SIG-M5 treated with dmso at 0.1 percent for 504 hours (cell line): Measurements from ENCODE around the gene KLHL15.
"Not testable (repeated sequence)": the region's sequence is repeated elsewhere in the genome, so short reads cannot be mapped to it uniquely, and the experiment has no call there.

Source experiments
- DNase-seq: peaks from one replicate; lab custom pipeline; 2025; ENCODE audit not compliant: unreplicated experiment; lab: John Stamatoyannopoulos, UW

Gene KLHL15, protein sequence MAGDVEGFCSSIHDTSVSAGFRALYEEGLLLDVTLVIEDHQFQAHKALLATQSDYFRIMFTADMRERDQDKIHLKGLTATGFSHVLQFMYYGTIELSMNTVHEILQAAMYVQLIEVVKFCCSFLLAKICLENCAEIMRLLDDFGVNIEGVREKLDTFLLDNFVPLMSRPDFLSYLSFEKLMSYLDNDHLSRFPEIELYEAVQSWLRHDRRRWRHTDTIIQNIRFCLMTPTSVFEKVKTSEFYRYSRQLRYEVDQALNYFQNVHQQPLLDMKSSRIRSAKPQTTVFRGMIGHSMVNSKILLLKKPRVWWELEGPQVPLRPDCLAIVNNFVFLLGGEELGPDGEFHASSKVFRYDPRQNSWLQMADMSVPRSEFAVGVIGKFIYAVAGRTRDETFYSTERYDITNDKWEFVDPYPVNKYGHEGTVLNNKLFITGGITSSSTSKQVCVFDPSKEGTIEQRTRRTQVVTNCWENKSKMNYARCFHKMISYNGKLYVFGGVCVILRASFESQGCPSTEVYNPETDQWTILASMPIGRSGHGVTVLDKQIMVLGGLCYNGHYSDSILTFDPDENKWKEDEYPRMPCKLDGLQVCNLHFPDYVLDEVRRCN

DNA sequence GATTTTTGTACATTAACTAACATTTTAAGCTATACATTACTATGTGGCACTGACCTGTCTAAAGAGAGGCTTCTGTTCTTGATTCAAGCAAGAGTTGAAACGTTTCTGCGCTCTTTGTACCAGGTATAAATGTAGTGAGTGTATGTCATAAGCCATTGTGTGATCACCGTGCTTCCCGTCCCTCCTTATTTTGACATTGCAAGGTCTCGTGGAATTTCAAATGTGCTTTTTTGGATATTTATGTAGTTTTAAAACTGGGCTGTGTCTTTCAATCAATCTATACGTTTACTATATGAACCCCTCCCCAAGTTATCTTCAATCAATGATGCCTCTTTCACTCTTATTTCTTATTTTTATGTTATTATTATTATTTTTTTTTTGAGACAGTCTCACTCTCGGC lies at the start of gene KLHL15:
TSS of gene KLHL15 (minus strand) at position 101 of the 400 bp plus-strand sequence. CDS start 20,493 bp downstream, outside the sequence.
- DNase-seq = no peak

DNA sequence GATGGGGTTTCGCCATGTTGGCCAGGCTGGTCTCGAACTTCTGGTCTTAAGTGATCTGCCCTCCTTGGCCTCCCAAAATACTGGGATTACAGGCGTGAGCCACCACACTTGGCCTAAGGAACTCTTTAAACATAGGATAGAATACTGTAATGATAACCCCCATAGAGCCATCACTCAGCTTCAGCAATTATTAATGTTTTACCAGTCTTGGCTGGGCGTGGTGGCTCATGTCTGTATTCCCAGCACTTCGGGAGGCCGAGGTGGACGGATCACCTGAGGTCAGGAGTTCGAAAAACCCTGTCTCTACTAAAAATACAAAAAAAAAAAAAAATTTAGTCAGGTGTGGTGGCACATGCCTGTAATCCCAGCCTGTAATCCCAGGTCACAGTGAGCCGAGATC lies 42.9 kb upstream of the KLHL15 start:
- no peak for DNase-seq

DNA sequence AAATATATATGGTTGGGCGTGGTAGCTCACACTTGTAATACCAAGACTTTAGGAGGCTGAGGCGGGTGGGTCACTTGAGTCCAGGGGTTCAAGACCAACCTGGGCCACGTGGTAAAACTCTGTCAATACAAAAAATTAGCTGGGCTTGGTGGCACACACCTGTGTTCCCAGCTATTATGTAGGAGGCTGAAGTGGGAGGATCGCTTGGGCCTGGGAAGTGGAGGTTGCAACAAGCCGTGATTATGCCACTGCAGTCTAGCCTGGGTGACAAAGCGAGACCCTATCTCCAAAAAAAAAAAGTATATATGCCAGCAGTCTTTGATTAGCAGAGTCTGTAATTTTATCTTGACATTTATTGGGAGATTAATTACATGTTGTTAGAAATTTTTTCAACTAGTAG lies 36.5 kb upstream of the KLHL15 start:
- DNase-seq = no peak

DNA sequence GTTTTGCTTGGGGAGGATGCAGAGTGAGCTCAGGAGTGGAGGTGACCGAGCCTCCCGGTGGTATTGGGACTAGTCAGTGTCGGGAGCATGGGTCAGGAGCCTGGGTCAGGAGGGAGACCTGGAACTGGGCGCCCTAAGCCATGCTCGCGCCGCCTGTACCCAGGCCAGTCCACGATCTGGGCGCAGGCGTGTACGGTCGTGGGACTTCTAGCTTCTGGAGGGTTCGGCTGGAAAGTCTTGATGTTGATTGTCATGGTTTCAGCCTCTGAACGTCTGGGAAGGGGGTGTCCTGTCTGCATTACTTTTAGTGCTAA lies 28.0 kb upstream of the KLHL15 start:
- no peak for DNase-seq

DNA sequence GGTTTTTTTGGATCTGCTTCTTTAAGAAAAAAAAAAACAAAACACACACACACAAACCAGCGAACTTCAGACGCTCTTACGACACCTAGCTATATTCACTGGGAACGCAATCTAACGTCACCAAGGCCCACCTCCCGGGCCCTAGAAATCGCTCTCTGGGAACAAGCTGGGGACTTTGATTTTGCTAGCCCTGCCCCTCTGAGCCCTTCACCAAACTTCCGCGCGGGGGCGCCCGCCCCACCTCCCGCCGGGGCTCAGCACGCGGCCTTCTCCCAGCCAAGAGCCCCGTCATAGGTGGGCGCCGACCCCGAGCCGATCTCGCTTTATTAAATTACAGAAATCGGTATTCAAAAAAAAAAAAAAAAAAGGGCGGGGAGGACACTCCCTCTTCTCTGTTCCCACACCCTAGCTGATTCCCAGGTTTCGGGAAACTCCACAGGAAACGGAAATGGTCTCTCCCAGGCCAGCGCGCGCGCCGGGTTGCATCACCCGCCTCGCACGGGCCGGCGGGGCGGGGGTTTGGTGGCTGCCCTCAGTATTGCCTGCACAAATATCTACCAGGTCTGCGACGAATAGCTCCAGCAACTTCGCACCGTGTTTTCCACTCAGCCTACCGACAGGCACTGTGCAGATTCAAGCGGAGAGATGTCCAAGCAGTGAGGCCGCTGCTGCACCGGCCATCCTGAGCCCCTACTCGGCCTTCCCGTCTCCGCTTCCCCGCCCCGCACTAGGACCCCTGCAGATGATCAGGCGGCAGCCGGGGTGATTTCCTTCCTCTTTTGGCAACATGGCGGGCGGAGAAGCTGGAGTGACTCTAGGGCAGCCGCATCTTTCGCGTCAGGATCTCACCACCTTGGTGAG lies 27.4 kb upstream of the KLHL15 start, which contains the start of gene EIF2S3:
TSS of gene EIF2S3 (plus strand) at position 775 of the 861 bp plus-strand sequence. CDS start at position 788, 13 bp downstream.
- peak; percentile 95 for DNase-seq

DNA sequence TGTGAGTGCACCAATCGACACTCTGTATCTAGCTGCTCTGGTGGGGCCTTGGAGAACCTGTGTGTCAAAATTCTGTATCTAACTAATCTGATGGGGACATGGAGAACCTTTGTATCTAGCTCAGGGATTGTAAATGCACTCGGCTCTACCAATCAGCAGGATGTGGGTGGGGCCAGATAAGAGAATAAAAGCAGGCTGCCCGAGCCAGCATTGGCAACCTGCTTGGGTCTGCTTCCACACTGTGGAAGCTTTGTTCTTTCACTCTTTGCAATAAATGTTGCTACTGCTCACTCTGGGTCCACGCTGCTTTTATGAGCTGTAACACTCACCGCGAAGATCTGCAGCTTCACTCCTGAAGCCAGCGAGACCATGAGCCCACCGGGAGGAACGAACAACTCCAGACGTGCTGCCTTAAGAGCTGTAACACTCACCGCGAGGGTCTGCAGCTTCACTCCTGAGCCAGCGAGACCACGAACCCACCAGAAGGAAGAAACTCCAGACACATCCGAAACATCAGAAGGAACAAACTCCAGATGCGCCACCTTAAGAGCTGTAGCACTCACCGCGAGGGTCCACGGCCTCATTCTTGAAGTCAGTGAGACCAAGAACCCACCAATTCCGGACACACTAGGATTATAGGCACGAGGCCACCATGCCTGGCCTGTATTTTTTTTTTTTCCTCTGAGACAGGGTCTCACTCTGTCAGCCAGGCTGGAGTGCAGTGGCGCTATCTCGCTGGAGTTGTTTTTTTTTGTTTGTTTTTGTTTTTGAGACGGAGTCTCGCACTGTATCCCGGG lies 23.7 kb upstream of the KLHL15 start:
- DNase-seq = not testable (repeated sequence)

DNA sequence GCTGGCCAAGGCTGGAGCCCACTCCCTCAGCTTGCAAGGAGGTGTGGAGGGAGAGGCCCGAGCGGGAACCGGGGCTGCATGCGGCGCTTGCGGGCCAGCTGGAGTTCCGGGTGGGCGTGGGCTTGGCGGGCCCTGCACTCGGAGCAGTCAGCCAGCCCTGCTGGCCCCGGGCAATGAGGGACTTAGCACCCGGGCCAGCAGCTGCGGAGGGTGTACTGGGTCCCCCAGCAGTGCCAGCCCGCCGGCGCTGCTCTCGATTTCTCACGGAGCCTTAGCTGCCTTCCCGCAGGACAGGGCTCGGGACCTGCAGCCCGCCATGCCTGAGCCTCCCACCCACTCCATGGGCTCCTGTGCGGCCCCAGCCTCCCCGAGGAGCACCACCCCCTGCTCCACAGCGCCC lies 22.7 kb upstream of the KLHL15 start:
- DNase-seq = not testable (repeated sequence)

DNA sequence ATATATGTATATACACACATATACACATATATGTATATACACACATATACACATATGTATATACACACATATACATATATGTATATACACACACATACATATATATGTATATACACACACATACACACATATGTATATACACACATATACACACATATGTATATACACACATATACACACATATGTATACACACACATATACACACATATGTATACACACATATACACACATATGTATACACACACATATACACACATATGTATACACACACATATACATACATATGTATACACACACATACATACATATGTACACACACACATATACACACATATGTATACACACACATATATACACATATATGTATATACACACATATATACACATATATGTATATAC lies 19.1 kb upstream of the KLHL15 start:
- DNase-seq = not testable (repeated sequence)

DNA sequence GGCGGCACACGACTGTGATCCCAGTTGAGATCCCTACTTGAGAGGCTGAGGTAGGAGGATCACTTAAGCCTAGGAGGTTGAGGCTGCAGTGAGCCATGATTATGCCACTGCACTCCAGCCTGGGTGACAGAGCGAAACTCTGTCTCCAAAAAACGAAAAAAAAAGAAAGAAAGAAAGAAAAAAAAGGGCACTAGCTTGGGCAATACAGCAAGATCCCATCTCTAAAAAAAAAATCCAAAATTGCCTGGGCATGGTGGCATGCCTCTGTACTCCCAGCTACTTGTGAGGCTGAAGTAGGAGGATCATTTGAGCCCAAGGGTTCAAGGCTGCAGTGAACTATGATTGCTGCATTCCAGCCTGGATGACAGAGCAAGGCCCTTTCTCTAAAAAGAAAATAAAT lies 10.7 kb upstream of the KLHL15 start:
- no peak for DNase-seq

DNA sequence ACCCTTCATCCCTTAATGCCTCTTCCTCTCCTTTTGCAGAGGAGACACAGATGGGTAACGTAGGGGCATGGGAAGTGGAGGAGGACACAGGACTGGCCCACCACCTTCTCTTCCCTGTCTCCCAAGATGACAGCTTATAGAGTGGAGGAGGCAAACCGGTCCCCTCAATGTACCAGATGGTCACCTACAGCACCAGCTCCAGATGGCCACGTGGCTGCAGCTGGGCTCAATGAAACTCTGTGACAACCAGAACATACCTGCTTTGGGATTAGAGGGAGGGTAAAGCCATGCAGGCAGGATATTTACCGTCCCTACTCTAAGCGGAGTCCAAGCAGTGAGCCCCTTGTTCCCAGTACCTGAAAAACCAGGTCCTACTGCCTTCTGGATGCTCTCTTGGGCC lies 7.5 kb upstream of the KLHL15 start:
- no peak for DNase-seq

DNA sequence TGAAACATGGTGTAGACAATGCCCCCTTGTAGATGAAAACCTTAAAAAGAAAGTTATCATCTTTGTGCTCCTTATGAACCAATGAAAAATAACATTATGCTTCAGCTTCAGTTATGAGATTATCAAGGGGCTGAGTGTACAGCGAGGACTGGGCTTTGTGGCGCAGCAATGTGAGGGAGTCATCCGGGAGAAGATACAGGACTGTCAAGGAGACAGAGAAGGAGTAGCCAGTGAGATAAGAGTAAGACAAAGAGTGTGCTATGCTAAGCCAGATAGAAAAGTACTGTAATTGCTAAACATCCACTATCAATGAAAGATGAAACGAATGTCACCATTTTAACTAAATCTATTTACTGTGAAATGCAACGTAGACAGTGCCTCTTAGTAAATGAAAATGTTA lies 3.6 kb upstream of the KLHL15 start:
- DNase-seq = no peak

DNA sequence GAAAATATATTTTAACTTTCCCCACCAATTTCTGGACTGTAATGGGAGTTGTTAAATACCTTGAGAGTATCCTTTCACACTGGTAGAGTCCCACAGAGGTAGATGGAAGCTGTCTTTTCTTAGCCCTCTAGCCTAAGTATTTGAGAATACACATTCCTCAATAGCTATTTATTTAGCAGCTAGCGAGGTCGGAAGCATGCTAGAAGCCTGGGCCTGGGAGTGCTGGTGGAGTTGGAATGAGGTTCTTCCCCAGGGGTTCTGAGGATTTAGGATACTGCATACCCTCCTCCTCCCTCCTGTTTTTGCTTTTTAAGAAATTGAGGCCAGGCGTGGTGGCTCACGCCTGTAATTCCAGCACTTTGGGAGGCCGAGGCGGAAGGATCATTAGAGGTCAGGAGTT lies 999 bp upstream of the KLHL15 start:
- no peak for DNase-seq

DNA sequence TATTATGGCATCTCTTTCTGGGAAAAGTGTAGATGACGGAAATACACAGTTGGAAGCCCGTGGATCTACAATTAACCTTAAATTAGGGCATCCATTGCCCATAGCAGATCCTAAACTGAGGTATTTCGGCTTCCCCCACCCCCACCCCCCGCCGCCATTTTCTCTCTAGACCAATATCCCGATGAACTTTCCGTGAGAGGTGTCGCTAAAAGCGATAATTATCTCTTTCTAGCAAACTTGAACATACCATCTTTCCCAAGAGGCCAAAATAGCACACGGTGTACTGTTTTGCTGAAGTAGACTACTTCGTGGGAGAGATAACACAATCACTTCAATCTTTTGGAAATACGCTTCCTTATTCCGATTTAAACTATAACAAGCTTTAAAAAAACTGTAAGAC lies 554 bp downstream of the KLHL15 start:
- no peak for DNase-seq

DNA sequence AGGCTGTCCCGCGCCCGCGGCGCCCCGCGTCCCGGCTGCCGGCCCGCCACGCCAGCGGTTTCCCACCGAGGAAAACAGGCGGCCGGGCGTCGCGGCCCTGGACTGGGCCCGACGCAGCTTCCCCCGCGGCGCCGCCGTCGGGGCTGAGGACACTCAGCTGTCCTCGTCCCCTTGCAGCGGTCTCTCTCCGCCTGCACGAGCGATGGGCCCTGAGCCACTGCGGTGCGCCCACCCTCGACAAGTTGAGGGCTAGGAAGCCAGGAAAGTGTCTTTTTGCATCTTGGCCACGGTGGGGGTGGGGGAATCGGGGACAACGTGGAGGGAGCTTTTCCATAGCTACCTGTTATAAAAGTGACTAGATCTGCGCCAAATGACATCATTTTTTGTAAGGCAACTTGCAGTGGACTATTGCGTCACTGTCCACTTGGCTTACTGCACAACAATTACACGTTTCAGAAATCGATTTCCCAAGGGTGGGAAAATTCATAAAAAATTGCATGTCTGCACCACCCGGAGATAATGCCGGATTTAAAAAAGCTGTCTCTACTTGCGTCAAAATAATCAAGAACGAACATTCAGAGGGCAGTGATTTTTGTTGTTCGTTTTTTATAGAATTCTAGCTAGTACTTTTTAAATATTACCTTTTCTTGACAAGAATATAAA lies 1.1 kb downstream of the KLHL15 start:
- no peak for DNase-seq

DNA sequence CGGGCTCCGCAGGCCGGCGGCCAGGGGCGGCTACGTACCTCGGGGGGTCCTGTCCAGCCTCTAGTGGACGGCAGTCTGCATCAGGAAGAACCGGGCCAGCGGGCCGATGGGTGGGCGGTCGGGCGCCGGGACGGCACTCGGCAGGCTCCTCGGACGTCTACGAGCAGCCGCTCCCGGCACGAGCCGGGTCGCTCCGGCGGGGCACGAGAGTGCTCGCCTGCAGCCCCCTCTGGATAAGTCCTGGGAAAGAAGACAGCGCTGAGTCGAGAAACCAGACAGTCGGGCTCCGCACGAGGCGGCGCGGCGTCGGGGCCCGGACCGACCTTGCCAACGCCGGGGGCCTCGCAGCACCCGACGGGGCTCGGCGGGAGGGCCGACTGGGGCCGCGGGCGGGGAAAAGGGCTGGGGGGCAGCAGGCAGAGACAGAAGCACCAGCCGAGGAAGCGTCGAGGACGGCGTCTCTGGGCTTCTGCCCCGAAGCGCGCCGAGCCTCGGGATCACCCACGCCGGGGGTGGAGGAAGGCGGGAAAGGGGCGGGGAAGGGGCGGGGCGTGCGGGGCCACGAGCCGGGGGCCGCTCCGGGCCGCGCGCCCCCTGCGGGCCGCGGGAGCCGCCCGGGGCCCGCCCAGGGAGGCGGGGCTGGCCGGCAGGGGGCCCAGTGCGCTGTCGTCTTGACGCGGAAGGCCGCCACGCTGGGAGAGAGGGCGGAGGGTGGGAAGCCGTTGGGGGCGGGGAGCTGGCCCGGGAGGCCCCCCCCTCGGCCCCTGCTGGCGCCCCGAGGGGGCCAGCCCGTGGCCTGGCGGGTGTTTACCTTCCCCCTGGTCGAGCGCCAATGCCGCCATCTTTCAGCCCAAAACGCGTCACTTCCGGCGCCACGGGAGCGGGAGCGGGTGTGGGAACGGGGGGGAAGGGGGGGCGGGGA lies 1.9 kb downstream of the KLHL15 start:
- peak; percentile 81 for DNase-seq

DNA sequence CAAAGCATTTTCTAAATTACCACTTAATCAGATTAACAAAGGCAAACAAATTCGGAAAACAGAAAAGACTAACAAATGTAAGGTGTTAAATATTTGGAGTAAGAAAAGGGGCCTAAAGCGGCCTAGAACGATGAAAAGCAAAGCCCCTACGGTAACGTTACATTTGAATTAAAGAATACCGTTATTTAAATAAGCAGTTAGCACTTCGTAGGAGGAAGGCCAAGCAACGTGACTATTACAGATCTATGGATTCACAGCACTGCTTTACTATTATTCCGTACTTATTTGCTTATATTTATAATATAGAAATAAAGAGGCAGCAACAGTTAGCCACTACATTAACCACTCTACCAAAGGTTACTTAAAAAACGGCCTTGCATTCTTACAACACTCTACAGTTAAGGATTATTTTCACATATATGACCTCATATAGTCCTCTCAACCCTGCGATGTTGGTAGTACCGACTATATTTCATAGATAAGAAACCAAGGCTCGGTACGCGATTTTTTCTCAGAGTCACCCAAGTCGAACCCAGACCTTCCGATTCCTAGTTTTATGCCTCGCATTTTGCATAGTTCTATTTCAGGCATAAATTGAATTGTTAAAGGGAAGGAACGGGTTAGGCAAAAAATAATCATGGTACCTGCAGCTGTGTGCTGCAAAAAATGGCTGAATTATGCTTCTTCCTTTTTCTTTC lies 2.9 kb downstream of the KLHL15 start:
- peak; percentile 25 for DNase-seq

DNA sequence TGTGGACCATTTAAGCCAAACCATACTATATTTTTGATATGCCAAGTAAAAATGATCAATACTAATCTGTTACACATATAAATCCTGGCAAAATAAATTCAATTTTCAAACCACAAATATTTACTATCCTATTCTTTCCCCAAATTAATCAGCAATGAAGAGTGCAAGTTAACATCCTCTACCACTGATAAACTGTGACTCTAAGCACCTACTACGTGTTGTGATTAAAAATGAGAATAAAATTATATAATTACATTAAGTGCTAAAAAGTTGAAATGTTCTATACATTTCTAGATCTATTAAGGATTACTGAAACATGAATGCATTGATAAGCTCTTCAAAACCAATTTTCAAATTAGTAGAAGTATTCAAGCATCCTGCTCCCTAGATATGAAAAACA lies 3.4 kb downstream of the KLHL15 start:
- no peak for DNase-seq

DNA sequence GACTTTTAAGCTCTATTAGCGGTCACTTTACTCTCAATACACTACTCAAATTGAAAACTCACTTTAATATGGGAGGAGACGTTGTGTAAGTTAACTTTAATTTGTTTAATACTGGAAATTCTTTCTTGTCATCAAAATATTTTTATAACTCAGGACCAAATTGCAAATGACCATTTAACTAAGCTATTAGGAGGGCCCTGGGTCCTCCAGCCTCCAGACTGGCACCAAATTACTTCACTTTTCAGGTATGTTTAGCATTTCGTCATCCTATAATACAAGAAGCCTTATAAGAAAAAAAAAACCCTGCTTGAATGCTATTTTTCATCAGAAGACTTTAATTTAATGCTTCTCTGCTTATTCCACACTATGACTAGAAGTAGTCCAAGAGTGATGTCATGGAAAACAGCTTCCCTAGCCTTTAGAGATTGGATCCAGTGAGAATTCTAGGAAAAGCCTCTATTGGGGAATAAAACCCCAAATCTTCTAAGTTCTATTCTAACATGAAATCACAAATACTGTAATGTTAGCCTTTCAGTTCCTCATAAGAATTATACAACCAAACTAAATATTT lies 6.6 kb downstream of the KLHL15 start:
- no peak for DNase-seq
